ENCODE measurements around the gene WWOX. TPM values are rescaled to one million over a fixed set of nuclear protein-coding genes. Genes with fewer than 3 reads are reported as not detected.

The WWOX gene
- total RNA-seq, 4 donors from 2014 or later = 76.8 to 102 (median 83.6) TPM

DNA sequence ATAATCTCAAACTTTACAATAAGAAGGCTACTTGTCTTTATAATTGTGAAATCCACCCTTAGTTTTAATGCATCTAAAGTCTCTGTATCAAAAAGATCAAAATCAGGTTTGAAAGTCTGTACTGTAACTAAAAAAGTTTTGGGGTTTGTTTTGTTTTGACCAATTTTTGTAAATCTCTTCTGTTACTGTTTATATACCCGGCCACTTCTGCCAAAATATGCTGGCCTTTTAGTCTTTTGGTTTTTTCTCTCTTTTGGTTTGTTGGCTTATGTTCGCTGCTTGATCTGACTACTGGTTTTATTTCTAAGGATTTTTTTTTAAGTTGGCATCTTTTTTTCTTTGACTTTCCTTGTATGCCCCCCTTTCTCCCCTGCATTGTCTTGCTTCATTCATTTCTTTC, 845.9 kb downstream of the WWOX start:
- no peaks in the 10 kb centered on the region for H3K36me3 ChIP-seq
- TF ChIP-seq, protein P1, sequence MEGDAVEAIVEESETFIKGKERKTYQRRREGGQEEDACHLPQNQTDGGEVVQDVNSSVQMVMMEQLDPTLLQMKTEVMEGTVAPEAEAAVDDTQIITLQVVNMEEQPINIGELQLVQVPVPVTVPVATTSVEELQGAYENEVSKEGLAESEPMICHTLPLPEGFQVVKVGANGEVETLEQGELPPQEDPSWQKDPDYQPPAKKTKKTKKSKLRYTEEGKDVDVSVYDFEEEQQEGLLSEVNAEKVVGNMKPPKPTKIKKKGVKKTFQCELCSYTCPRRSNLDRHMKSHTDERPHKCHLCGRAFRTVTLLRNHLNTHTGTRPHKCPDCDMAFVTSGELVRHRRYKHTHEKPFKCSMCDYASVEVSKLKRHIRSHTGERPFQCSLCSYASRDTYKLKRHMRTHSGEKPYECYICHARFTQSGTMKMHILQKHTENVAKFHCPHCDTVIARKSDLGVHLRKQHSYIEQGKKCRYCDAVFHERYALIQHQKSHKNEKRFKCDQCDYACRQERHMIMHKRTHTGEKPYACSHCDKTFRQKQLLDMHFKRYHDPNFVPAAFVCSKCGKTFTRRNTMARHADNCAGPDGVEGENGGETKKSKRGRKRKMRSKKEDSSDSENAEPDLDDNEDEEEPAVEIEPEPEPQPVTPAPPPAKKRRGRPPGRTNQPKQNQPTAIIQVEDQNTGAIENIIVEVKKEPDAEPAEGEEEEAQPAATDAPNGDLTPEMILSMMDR (IDR thresholded peaks at IDR 0.05) = no peak
- TF ChIP-seq POLR2A (IDR thresholded peaks at IDR 0.05) = no peak
- no peak for TF ChIP-seq EP300 (IDR thresholded peaks at IDR 0.05)
- H3K4me3 ChIP-seq = no peak overlapping the region
- WGBS, 2 donors = 34 to 51% methylated on average over 2 of the region's 2 CpGs
- no peaks in the 10 kb centered on the region for H3K4me1 ChIP-seq
- H3K27ac ChIP-seq = no peak overlapping the region
- no peaks in the 10 kb centered on the region for H3K27me3 ChIP-seq
- DNase-seq (ENCODE audit: low spot score in 2 of 2) = no peak
- H3K9me3 ChIP-seq = peaks cover 0 to 3% (median 0%) of the 10 kb centered on the region in 4 donors

DNA sequence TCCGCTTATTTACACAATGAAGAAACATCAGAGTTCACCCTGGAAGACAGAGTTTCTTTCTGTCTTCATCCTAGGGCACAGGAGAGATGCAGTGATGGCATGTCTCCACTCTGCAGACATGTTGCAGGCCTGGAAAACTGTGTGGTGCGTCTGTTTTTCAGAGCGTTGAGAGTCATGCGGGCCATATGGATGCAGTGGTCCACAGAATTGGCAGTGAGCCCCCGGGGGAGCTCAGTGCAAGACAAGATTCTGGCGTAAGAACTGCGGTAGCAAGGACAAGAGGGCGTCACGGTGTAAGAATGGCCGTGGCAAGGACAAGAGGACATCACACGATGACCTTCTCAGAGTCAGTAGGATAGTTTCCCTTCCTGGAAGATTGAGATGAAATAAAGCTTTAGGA, 847.1 kb downstream of the WWOX start:
- peaks cover 0 to 3% (median 0%) of the 10 kb centered on the region in 4 donors for H3K9me3 ChIP-seq
- H3K27me3 ChIP-seq = no peaks in the 10 kb centered on the region
- no peak for TF ChIP-seq POLR2A (IDR thresholded peaks at IDR 0.05)
- TF ChIP-seq EP300 (IDR thresholded peaks at IDR 0.05) = no peak
- TF ChIP-seq, protein P1 (IDR thresholded peaks at IDR 0.05) = no peak
- H3K4me1 ChIP-seq = no peaks in the 10 kb centered on the region
- H3K4me3 ChIP-seq = no peak overlapping the region
- no peak overlapping the region for H3K27ac ChIP-seq
- no peak for DNase-seq (ENCODE audit: low spot score in 2 of 2)
- WGBS, 2 donors = 87 to 91% methylated on average over 11 of the region's 11 CpGs
- no peaks in the 10 kb centered on the region for H3K36me3 ChIP-seq

DNA sequence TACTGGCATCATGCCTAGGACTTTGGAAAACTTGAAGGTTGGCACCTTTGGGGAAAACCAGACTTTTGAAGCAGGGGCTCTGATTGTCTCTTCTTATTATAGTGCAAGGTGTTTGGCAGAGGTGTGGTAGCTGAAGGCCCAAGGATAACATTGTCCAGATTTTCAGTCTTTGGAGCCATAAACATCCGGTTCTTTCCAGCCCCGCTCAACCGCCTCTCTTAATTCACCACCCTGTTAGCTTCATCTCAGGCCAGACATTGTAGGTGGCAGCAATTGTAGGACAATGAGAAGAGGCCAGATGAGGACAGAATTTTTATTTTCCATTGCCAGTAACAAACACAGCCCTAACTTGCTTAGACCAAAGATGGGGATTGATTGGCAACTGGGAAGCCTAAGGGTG, 851.3 kb downstream of the WWOX start:
- Histone ChIP-seq H3K27me3 (no peaks in the 10 kb centered on the region), H3K27ac (no peak overlapping the region), H3K36me3 (no peaks in the 10 kb centered on the region), H3K9me3 (peaks cover 0 to 3% (median 0%) of the 10 kb centered on the region in 4 donors), H3K4me1 (no peaks in the 10 kb centered on the region), H3K4me3 (no peak overlapping the region)
- no peak for TF ChIP-seq EP300 (IDR thresholded peaks at IDR 0.05)
- TF ChIP-seq POLR2A (IDR thresholded peaks at IDR 0.05) = no peak
- TF ChIP-seq, protein P1 (IDR thresholded peaks at IDR 0.05) = no peak
- WGBS, 2 donors = 60 to 64% methylated on average over 3 of the region's 3 CpGs
- DNase-seq (ENCODE audit: low spot score in 2 of 2) = no peak

DNA sequence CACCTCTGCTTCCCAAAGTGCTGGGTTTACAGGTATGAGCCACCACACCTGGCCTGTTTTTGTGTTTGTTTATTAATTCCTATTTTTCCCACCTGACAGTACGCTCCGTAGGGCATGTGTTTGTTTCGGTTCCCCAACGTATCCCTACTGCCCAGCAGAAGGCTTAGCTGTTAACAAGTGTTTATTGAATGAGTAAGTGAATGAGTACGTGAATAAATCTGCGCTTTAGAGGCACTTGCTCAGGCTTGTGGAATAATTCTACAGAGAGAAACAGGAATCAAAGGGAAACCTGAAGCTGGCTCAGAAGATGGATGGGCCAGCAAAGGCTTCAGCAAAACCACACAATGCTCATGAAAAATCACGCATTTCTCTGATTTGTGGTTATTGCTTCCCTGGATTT, 853.2 kb downstream of the WWOX start:
- TF ChIP-seq EP300 (IDR thresholded peaks at IDR 0.05) = no peak
- Histone ChIP-seq H3K27ac (no peak overlapping the region), H3K4me1 (no peaks in the 10 kb centered on the region), H3K36me3 (no peaks in the 10 kb centered on the region), H3K4me3 (no peak overlapping the region), H3K9me3 (peaks cover 0 to 3% (median 0%) of the 10 kb centered on the region in 4 donors), H3K27me3 (no peaks in the 10 kb centered on the region)
- WGBS, 2 donors = 95 to 97% methylated on average over 7 of the region's 7 CpGs
- no peak for DNase-seq (ENCODE audit: low spot score in 2 of 2)

DNA sequence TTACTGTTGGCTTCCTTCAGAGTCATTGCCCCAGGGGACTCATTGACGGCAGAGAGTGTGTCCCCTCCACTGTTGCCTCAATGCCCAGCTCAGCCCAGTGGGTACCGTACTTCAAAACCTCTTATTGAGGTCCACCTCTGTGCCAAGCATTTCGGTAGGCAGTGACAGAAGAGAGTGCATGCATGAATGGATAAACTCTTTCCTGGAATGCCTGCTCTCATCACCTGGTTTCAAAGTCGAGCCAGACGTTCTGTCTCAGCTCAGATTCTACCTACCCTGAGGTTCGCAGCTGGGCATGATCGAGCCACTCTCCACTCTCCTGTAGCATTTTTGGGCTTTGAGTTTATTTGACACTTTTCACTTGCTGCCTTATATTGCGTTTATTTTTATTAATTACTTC, 854.1 kb downstream of the WWOX start:
- no peaks in the 10 kb centered on the region for H3K36me3 ChIP-seq
- WGBS, 2 donors = 85 to 93% methylated on average over 8 of the region's 8 CpGs
- H3K4me1 ChIP-seq = no peaks in the 10 kb centered on the region
- no peaks in the 10 kb centered on the region for H3K27me3 ChIP-seq
- no peak for DNase-seq (ENCODE audit: low spot score in 2 of 2)
- H3K4me3 ChIP-seq = no peak overlapping the region
- TF ChIP-seq POLR2A (IDR thresholded peaks at IDR 0.05) (no peak), EP300 (IDR thresholded peaks at IDR 0.05) (no peak)
- TF ChIP-seq, protein P1 (IDR thresholded peaks at IDR 0.05) = no peak
- peaks cover 0 to 1% (median 0%) of the 10 kb centered on the region in 4 donors for H3K9me3 ChIP-seq
- no peak overlapping the region for H3K27ac ChIP-seq

DNA sequence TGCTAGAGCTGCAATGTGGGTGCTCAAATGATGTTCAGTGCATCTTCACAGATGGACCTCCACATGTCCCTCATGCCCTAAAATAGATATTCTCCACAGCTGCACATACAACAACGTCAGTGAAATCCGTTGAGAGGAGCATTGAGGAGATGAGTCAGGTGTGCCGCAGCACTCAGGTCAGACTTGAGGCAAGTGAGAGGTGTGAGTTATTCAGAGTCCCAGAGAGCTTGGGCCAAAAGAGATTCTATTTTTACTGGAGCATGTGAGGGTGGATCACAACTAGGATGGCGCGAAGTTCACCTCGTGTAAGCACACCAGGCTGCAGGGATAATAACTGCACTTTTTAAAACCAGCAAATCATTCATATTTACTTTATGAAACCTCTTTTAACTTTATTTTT, 855.8 kb downstream of the WWOX start:
- no peaks in the 10 kb centered on the region for H3K9me3 ChIP-seq
- TF ChIP-seq, protein P1 (IDR thresholded peaks at IDR 0.05) = no peak
- TF ChIP-seq EP300 (IDR thresholded peaks at IDR 0.05) (no peak), POLR2A (IDR thresholded peaks at IDR 0.05) (no peak)
- no peaks in the 10 kb centered on the region for H3K36me3 ChIP-seq
- WGBS, 2 donors = 87 to 96% methylated on average over 6 of the region's 6 CpGs
- no peaks in the 10 kb centered on the region for H3K4me1 ChIP-seq
- no peaks in the 10 kb centered on the region for H3K27me3 ChIP-seq
- no peak overlapping the region for H3K27ac ChIP-seq
- DNase-seq (ENCODE audit: low spot score in 2 of 2) = no peak
- no peak overlapping the region for H3K4me3 ChIP-seq
